GM12878 (cell line): Measurements from ENCODE around the gene AP4B1. TPM values are rescaled to one million over a fixed set of nuclear protein-coding genes. Genes with fewer than 3 reads are reported as not detected.

Experiments
- ATAC-seq: fragments of 200-7000 bp; cut with Tn5 transposase; 3 replicates; pipeline ENCODE4 v1.9.1; 2020; ENCODE audit warnings: mild to moderate bottlenecking, moderate library complexity
- BruUV-seq: library from RNA; stranded (reverse); fragments of 400-500 nt; replicated peaks from 2 replicates; lab custom pipeline; 2021; lab: Mats Ljungman, UMichigan
- CTCF ChIA-PET: fragments of 300-600 bp; sonication (Branson Sonifier 250); formaldehyde crosslinking; extraction: SDS; loops from one replicate; lab custom pipeline; 2021; ENCODE audit warnings: inconsistent platforms; lab: Yijun Ruan, JAX
- POLR2A ChIA-PET: fragments of 350-600 bp; formaldehyde crosslinking; extraction: SDS; loops from one replicate; lab custom pipeline; 2021; ENCODE audit warnings: inconsistent platforms; lab: Charles Lee
- RAD21 ChIA-PET: fragments of 300-600 bp; sonication (Branson Sonifier 250); formaldehyde crosslinking; loops from one replicate; lab custom pipeline; 2023; ENCODE audit warnings: antibody characterized with exemption; ENCODE audit not compliant: unreplicated experiment; lab: Charles Lee
- SMC1A ChIA-PET: fragments of 300-600 bp; sonication (Branson Sonifier 250); formaldehyde crosslinking; loops from one replicate; lab custom pipeline; 2023; ENCODE audit not compliant: unreplicated experiment, uncharacterized antibody; lab: Charles Lee
- DNase-seq: peaks from one replicate; pipeline ENCODE4 v3.0.0-alpha.2; 2011; ENCODE audit warnings: low read depth, low spot score
- FAIRE-seq: peaks from 3 replicates; lab custom pipeline; 2011; peaks lifted over from hg19 to GRCh38; lab: Jason Lieb, UNC
- H2AFZ ChIP-seq: 2 replicates; pipeline ENCODE4 v1.6.0; 2011; ENCODE audit warnings: low read depth, low read length, control low read depth; ENCODE audit not compliant: control insufficient read depth
- H3K27ac ChIP-seq: 2 replicates; pipeline ENCODE4 v1.5.1; 2011; ENCODE audit warnings: control low read depth; ENCODE audit not compliant: control insufficient read depth, insufficient read depth
- H3K27me3 ChIP-seq, 2 experiments: replicated peaks in 1 of 2; 2 replicates each; pipeline versions ENCODE4 v1.6.0 to v1.6.1; 2011; ENCODE audit warnings: low read length in 1 of 2; ENCODE audit not compliant: control insufficient read depth in 2 of 2, insufficient read depth in 2 of 2
- H3K36me3 ChIP-seq, 2 experiments: 2 replicates each; pipeline ENCODE4 v1.5.1; 2011; ENCODE audit warnings: low read length in 1 of 2; ENCODE audit not compliant: control insufficient read depth in 2 of 2, insufficient read depth in 2 of 2
- H3K4me1 ChIP-seq: 2 replicates; pipeline ENCODE4 v1.6.1; 2011; ENCODE audit warnings: mild to moderate bottlenecking, low read length, moderate library complexity, mixed read lengths; ENCODE audit not compliant: control insufficient read depth, insufficient read depth
- H3K4me2 ChIP-seq: 2 replicates; pipeline ENCODE4 v1.6.0; 2011; ENCODE audit warnings: control low read depth; ENCODE audit not compliant: control insufficient read depth, insufficient read depth
- H3K4me3 ChIP-seq: fragments of 200-600 bp; sonication (generic); 2 replicates; pipeline ENCODE4 v1.5.1; 2016
- H3K79me2 ChIP-seq: 2 replicates; pipeline ENCODE4 v1.6.0; 2011; ENCODE audit warnings: low read length; ENCODE audit not compliant: control insufficient read depth, insufficient read depth
- H3K9ac ChIP-seq: 2 replicates; pipeline ENCODE4 v1.8.0; 2011; ENCODE audit warnings: low read length, control low read depth, mixed read lengths; ENCODE audit not compliant: control insufficient read depth, insufficient read depth
- H3K9me3 ChIP-seq: replicated peaks from 3 replicates; pipeline ENCODE4 v1.5.1; 2011; ENCODE audit warnings: mild to moderate bottlenecking, low read length; ENCODE audit not compliant: control insufficient read depth, insufficient read depth
- H4K20me1 ChIP-seq: 2 replicates; pipeline ENCODE4 v1.6.0; 2011; ENCODE audit not compliant: control insufficient read depth, insufficient read depth
- BMI1 ChIP-seq: fragments of 450-650 bp; IDR thresholded peaks from 2 replicates; pipeline ENCODE4 v1.6.1; 2016; ENCODE audit warnings: mild to moderate bottlenecking, moderate library complexity, borderline replicate concordance
- CBX5 ChIP-seq: sonication (generic); IDR thresholded peaks from 2 replicates; pipeline ENCODE4 v1.6.1; 2016; ENCODE audit warnings: low read depth, moderate library complexity, mild to moderate bottlenecking, inconsistent platforms
- CHD4 ChIP-seq: fragments of 200-600 bp; sonication (generic); IDR thresholded peaks from 2 replicates; pipeline ENCODE4 v1.6.1; 2016; ENCODE audit warnings: mild to moderate bottlenecking
- FOS ChIP-seq: IDR thresholded peaks from 3 replicates; pipeline ENCODE4 v1.6.1; 2011; ENCODE audit warnings: borderline replicate concordance; ENCODE audit not compliant: insufficient read length; ENCODE audit errors: extremely low read depth
- FOXM1 ChIP-seq: IDR thresholded peaks from 2 replicates; pipeline ENCODE4 v1.6.1; 2012; ENCODE audit warnings: low read depth, mild to moderate bottlenecking, inconsistent platforms, low read length, moderate library complexity
- IKZF1 ChIP-seq: fragments of 450-650 bp; conservative IDR thresholded peaks from 2 replicates; pipeline ENCODE4 v1.6.1; 2017; ENCODE audit warnings: antibody characterized with exemption, mild to moderate bottlenecking
- MAX ChIP-seq: IDR thresholded peaks from 2 replicates; pipeline ENCODE4 v1.6.1; 2012; ENCODE audit warnings: low read depth, low read length, improper control_type of control experiment
- PAX5 ChIP-seq: IDR thresholded peaks from 2 replicates; pipeline ENCODE4 v1.6.1; 2011; ENCODE audit warnings: low read depth, low read length, borderline replicate concordance
- PAX8 ChIP-seq: fragments of 450-650 bp; IDR thresholded peaks from 2 replicates; pipeline ENCODE4 v1.6.1; 2017; ENCODE audit warnings: mild to moderate bottlenecking, moderate library complexity
- RB1 ChIP-seq: fragments of 450-650 bp; formaldehyde crosslinking; IDR thresholded peaks from 2 replicates; pipeline ENCODE4 v1.6.1; 2017; ENCODE audit warnings: mild to moderate bottlenecking, borderline replicate concordance
- REST ChIP-seq: IDR thresholded peaks from 2 replicates; pipeline ENCODE4 v1.6.1; 2012; ENCODE audit warnings: mild to moderate bottlenecking, low read depth, low read length
- SUPT20H ChIP-seq: IDR thresholded peaks from 2 replicates; pipeline ENCODE4 v1.6.1; 2011; ENCODE audit warnings: low read depth, mild to moderate bottlenecking, low read length, moderate library complexity, borderline replicate concordance; ENCODE audit not compliant: control insufficient read depth
- WRNIP1 ChIP-seq: IDR thresholded peaks from 2 replicates; pipeline ENCODE4 v1.6.1; 2011; ENCODE audit warnings: low read depth, low read length, improper control_type of control experiment, borderline replicate concordance
- ZNF217 ChIP-seq: fragments of 450-650 bp; IDR thresholded peaks from 2 replicates; pipeline ENCODE4 v1.6.1; 2017; ENCODE audit warnings: antibody characterized with exemption, mild to moderate bottlenecking
- WGBS: methylation state at CpG from one replicate; pipeline ENCODE4 v1.1.6; 2016; ENCODE audit warnings: low lambda C conversion rate; ENCODE audit not compliant: insufficient replicate concordance, insufficient coverage; ENCODE audit errors: missing lambda C conversion rate; 5-methylcytosine and 5-hydroxymethylcytosine counted together
- in situ Hi-C: fragments of 300-500 bp; cut with MboI; formaldehyde crosslinking; loops from 9 replicates; pipeline ENCODE4 v1.14.3; 2018; ENCODE audit warnings: mixed read lengths
- intact Hi-C: fragments of 100-400 bp; cut with micrococcal nuclease; formaldehyde crosslinking; loops from one replicate; pipeline ENCODE4 v1.14.2; 2022; ENCODE audit not compliant: unreplicated experiment
- polyA plus RNA-seq, 11 experiments: library from polyadenylated mRNA; depleted of rRNA in 4 of 11; unstranded in 6 of 11; stranded (reverse) in 5 of 11; fragments of >200 nt; fragmentation: Nextera tagmentation in 4 of 11; fragmentation: Illumina TruSeq in 1 of 11; extraction: Ambion mirVana in 4 of 11; extraction: Trizol in 1 of 11; gene quantifications; 1 replicate in 1 of 11; 2 replicates in 10 of 11; pipeline versions ENCODE4 v1.2.1 to v1.2.3, GENCODE V29; 2011 to 2016; ENCODE audit warnings: inconsistent platforms in 2 of 11, missing spikeins in 2 of 11, low read depth in 1 of 11
- total RNA-seq, 4 experiments: library from RNA; depleted of rRNA in 3 of 4; stranded (reverse); fragments of >200 nt in 3 of 4; fragmentation: Illumina TruSeq in 1 of 4; extraction: Trizol in 1 of 4; gene quantifications; 2 replicates each; pipeline versions ENCODE4 v1.2.1 to v1.2.3, GENCODE V29; 2013 to 2021

AP4B1 gene
- total and polyA plus RNA-seq, 10 of the 15 experiments (the other 5 are each of a cell fraction or from before 2014, with no cell fraction given): 27.2 to 61.0 (median 33.0) TPM

DNA sequence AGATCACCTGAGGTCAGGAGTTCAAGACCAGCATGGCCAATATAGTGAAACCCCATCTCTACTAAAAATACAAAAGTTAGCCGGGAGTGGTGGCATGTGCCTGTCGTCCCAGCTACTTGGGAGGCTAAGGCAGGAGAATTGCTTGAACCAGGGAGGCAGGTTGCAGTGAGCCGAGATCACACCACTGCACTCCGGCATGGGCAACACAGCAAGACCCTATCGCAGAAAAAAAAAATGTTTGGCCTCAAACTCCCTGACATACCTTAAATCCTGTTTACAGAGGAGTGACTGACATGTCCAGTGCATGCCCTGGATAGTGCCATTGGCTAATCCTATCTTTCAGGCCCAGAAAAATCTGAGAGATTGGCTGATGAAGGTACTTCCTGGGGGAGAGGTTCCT lies 12.4 kb upstream of the AP4B1 start:
- Histone ChIP-seq H3K9ac (no peak overlapping the region), H4K20me1 (no peaks in the 10 kb centered on the region), H3K36me3 (no peaks in the 10 kb centered on the region), H3K27me3 (no peaks in the 10 kb centered on the region), H3K4me3 (no peak overlapping the region), H3K4me2 (no peak overlapping the region), H3K4me1 (no peaks in the 10 kb centered on the region), H3K27ac (no peak overlapping the region), H2AFZ (no peak overlapping the region), H3K9me3 (no peaks in the 10 kb centered on the region; the same call in 2 of the 3 replicates), H3K79me2 (no peaks in the 10 kb centered on the region)
- no TSS peak for BruUV-seq
- ChIA-PET SMC1A (interaction anchor here (1.3 to 1.6 kb wide), 2 partner anchors 11 kb away, joined by 4 to 16 read pairs; partner anchors contain the start of genes DCLRE1B and HIPK1), CTCF (interaction anchor here (1.0 to 2.3 kb wide), 2 partner anchors 12 to 81 kb away, joined by 3 to 6 read pairs; partner anchors contain the start of gene HIPK1), RAD21 (no interaction called here)
- FAIRE-seq: no peak
- intact Hi-C loops (no loop called here), in situ Hi-C loops (no loop called here)
- no peak for DNase-seq
- no peak for ATAC-seq
- TF ChIP-seq REST (no peak), WRNIP1 (no peak), CBX5 (no peak), IKZF1 (no peak), PAX8 (no peak), SUPT20H (no peak), RB1 (no peak), BMI1 (no peak), PAX5 (no peak), ZNF217 (no peak), CHD4 (no peak), FOS (no peak), MAX (no peak), FOXM1 (no peak)
- TF ChIP-seq, all 136 proteins: peak for 0
- POLR2A ChIA-PET: interaction anchor here (0.5 kb wide), 1 partner anchor 13 kb away, joined by 3 read pairs; no protein-coding TSS in a partner anchor
- WGBS: 88% methylated on average over 5 of the region's 5 CpGs
